Measurements from ENCODE around the gene IMMP2L.

Gene IMMP2L

DNA sequence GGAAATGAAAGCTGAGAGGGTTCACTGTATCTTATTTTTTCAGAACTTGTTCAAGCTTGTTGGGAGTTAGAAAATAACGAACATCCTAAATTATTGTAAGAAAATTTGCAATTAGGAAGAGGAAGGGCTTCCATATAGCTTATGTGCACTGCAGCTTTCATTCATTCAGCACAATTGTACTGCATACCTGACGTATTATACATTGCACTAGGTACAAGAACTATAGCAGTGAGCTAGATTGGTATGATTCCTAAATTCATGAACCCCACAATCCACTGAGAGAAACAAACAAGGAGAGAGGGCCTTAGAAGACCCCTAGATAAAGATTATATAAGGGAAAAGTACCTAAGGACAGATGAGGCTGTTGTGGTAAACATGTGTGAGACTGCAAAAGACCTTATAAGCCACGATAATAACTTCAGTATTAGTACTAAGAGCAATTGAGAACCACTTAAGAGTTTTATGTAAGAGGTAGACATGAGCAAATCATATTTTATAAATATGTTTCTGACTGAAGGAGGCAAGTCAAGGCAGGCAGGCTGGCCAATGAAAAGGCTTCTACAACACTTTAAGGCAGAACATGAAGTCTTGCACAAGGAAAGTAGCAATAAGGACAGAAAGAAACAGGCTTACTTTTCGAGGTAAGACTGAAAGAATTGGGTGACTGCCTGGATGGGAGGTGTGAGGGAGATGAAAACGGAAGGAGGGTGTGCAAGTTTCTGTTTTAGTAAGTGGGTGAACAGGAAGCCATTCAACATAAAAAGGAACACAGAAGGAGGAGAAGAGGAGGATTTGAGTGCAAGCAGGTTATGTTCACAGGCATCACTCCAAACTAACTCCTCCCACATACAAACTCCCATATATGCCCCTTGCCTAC, 549.3 kb downstream of the IMMP2L start:
- DNase-seq, result peak in 1 of 4 experiments; percentile 1

DNA sequence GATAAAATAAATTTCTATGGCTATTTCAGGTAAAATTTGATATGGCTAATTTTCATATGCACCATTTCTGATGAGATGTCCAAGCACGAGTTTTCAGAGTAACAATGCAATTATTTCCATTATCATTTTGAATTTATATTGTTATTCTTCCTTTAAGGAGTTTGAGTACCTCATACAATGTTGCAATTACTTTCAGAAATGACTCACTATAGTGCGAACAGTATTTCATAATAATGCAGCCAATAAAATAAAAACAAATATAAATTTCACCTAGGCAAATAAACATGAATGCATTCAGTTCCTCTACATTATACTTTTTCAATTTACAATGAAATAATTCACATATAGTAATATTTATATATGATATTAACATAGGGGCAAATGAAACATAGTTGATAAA, 550.1 kb downstream of the IMMP2L start:
- DNase-seq, result no peak

DNA sequence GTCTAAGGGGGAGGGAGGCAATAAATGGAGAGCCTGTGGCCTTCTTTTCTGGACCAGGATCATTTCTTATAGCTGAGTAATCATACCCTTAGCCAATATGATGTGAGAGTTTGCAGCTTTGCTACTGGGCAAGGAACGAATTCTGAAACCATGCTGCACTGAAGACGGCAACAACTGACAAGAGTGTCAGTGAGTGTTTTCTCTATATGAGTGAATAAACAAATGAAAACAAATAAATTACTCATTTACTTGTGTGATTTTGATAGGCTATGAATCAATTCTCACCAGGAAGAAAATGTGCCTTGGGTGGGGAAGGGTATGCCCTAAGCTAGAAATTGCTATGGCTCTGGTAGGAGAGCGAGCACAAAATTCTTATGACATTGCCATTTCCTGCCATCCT, 550.8 kb downstream of the IMMP2L start:
- DNase-seq, result no peak

DNA sequence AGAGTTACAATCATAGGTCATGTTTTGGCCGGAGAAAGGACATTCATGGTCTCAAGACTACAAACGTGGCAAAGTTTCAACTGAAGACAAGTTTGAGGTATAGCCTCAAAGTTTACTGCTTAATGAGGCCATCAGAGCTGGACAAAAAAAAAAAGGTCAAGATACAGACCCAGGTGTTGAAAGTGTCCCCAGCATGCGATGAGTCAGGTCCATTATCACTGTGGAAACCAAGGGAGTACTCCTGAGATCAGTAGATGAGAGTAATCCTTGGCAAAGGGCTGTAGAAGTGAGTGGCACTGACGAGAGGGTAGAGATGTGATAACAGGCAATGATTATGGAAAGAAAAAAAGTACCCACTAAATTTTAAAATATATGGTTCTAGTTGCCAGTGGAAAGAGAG, 551.5 kb downstream of the IMMP2L start:
- no peak for DNase-seq

DNA sequence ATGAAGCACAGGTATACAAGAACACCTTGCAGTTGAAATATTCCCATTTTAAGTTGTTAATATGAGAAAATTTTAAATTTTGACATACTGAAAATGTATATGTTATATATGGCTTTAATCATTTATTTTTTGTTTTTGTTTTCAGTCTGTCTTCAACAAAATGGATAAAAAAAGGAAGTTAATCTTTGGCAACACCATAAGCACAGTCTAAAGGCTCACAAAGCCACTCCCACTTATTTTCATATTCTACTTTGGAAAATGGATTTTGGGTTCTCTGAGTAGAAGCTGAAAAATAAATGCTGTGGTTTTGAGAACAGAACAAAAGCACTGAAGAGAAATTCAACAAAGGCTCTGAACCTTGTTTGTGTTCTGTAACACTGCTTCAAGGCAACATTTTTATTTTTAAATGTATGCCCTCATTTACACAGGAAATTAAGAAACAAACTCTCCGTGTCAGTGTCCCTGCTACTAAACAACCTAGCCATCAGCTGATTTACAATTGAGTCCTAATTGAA, 552.7 kb downstream of the IMMP2L start:
- no peak for DNase-seq

DNA sequence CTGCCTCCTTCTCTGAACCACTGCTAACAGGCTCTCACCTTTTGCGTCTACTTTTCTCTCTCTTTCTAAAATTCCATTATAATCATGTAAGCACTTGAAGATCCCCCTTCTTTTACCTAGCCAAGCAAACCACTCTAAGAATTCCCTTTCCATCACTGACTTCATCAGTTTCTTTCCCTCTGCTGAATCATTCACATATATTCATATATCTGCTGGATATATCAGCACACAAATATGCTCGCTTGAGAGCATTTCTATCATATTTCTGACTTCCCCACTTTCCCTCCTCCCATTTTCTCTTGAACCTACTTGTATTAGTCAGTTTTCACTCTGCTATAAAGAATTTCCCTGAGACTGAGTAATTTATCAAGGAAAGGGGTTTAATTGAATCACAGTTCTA, 555.6 kb downstream of the IMMP2L start:
- DNase-seq, result no peak

DNA sequence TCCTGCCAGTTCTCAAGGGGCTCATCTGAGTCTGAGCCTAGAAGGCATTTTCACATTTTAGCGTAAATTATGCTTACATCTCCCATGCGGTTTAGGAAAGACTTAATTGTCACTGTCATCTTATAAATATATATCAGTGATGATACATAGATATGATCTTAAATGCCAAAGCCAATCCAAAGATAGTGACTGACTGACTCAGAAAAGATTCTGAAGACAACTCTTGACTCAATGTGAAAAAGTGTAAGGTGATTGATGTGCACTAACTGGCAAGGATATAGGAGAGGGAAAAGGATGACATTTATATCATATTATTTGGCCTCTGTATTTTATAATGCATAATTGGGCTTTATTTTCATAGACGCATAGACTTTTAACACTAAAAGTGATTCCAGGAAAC, 556.3 kb downstream of the IMMP2L start:
- DNase-seq, result no peak

DNA sequence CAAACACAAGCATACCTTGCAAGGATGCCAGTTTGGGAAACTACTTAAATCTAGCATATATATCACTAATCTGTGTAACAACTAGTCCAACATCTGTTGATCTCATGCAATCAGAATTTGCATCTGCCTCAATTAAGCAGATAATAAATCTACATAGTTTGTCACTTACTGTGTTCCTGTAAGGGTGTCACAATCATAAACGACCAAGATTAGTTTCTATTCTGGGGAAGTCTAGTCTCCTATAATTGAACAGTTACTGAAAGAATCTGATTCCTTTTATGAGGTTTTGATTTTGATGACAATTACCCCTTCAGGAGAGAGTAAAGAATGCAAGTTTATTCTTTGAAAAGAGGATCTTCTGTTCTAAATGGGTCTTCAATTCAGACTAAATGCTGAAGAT, 556.8 kb downstream of the IMMP2L start:
- DNase-seq, result no peak

DNA sequence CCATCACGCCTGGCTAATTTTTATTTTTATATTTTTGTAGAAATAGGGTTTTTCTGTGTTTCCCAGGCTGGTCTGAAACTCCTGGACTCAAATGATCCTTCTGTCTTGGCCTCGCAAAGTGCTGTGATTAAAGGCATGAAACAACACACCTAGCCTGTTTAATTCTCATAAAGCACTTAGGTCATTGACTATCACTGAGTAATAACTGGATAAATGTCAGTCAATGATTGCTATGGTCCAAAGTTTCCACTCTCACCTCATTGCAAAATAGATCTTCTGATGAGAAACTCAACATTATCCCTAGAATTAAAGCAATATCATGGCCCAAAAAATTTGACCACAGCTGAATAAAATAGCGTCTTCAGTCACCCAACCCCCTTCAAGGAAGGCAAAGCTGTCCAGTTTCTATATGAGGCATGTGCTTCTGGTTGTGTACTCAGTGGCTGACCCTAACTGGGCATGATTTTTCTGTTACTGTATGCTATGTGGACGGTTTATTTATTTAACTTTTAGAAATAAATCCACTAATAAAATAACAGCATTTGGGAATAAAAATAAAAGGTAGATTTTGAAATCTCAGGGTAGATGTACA, 557.9 kb downstream of the IMMP2L start:
- DNase-seq, result no peak

DNA sequence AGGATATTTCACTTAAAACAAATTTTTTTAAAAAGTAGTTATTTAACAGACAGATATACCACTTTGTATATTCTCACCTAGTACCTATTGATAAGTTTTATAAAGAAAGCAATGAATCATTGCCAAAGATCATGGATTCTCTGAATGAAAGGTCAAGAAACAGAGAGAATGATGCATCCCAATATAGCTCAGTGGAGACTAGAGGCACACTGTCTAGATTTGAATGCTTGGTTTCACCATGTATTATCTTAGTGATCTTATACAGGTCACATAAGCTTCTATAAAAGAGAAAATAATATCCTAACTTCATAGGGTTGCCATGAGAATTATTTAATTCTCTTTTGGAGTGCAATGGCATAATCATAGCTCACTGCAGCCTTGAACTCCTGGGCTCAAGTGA, 558.4 kb downstream of the IMMP2L start:
- no peak for DNase-seq

DNA sequence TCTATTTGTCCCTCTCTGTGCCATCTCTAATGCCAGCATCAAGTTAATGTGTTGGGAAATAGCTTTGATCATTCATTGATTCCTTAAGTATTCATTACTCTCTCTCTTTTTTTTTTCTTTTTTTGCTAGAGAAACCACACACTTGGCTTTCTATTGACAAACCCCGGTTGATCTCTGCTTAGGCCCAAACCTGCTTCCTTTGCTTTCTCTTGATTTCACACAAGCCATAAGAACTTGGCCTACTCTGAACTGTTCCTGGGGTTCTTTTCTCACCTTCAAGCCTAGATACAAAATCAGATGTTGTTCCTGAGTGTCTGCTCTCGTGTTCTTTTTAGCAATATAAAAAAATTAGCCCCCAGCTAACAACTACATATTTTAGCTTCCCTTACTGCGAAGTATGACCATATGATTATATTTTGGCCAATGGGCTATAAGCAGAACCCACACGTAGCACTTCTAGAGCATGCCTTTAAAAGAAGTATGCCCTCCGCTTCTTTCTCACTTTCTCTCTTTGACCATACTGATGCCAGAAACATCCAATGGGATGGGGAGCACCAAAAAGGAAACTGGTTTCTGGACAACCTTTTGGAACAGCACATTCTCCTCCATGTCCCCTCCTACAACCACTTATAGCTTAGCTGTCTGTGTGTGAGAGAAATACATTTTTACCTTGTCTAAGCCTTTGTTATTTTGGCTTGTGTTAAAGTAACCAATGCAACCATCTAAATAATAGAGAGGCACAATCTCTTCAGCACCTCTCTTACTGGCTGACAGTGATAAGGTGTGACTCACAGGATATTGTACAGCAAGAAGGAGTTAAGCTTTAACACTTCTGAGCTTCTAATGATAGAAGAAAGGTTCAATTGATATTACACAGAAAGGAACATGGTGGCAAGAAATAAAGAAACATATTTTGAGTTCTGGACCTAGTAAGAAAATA, 568.0 kb downstream of the IMMP2L start:
- DNase-seq, result no peak

DNA sequence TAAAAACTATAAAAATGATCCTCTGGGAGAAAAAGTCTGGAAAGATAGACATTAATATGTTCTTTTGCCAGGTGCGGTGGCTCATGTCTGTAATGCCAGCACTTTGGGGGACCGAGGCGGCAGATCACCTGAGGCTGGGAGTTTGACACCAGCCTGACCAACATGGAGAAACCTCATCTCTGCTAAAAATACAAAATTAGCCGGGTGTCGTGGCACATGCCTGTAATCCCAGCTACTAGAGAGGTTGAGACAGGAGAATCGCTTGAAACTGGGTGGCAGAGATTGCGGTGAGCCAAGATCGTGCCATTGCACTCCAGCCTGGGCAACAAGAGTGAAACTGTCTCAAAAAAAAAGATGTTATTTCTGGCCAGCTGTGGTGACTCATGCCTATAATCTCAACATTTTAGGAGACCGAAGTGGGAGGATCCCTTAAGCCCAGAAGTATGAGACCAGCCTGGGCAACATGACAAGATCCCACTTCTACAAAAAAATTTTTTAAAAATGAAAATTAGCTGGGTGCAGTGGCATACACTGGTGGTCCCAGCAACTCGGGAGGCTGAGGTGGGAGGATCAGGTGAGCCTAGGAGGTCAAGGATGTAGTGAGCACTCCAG, 573.3 kb downstream of the IMMP2L start:
- DNase-seq, result no peak

DNA sequence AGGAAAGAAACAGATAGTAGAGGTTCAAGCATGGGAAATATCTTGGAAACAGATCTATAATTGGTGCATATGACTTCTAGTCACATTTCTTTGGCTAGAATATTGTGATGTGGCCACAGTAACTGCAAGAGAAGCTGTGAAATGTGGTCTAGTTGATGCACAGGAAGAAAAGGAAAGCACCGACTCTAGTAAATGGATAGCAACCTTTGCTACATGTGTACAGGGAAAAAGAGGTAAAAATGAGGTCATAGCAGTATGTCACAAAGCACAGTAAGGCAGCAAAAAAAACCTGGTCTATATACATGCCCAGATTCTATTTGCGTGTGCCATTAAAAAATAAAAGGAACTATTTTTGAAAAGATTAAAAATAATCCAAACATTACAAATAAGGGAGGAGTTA, 573.9 kb downstream of the IMMP2L start:
- DNase-seq, result no peak

DNA sequence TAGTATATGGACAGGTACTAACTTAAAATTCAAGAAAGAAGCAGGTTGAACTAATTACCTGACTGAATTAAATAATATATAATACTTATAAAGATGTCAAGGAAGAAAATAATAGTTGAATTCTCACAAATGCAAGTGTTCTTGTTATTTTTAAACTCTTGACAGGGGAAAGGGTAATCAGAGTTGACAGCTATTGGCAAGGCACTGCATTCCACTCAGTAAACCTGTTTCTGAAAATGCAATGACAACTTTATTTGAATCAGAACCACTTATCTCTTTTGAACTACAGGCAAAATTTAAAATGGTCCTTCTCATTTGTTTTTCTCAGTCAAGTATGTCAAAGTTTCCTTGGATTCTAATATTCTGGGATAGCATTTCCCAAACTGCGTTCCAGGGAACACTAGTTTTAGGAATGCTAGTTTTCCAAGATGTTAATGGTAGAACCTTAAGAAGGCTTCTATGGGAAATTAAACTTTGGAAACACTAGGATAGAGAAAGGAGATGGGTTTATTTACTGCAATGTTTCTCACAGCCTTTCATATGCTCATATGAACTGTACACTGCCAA, 575.1 kb downstream of the IMMP2L start:
- DNase-seq, result no peak

DNA sequence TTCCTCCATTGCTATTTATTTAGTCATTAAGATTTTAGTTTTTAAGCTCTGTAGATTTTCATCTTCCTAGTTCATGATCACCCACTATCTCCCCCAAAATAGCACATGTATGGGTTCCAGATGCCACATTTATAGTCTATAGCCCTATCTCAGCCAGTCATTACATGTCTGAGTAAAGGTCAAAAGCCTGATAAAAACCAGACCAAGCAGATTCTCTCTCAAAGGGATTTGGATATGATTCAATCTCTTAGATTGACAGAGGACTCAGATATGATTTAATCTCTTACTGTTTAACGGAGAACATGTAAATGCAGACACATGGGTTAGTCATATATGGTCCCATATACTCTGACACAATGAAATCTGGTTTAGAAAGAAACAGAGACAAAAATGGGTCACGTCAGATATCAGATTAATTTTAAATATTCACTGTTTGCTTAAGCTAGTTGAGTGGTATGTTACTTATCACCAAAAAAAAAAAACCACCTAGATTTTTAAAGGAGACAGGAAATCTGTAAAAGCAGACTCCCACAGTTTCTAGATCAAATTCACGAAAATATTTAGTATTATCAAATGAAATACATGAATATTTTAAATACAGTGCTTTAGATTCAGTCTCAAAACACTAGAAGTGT, 578.4 kb downstream of the IMMP2L start:
- no peak for DNase-seq

DNA sequence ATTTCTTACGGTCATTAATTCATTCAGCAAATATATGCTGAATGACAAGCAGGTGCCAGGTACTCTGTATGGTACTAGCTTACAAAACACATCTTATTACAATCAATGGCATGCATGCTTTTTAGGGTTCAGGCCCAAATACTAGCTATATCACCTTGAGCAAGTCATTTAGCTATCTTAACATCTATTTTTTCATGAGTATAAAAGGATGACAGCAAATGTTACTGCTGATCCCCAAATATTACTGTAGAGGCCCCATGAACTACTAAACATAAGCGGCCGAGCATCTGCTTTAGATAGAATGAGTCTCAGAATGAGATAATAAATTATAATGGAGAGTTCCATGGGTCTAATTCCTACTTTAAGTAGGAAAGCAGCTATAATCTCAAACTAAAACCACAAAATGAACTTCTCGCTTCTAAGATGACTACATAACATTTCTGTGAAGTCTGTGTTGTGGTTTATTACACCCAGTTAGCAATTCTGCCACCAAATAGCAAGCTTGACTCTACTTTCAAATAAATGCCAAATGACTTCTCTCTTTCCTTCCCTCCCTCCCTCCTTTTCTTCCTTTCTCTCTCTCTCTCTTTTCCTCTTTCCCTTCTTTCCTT, 585.1 kb downstream of the IMMP2L start:
- no peak for DNase-seq

DNA sequence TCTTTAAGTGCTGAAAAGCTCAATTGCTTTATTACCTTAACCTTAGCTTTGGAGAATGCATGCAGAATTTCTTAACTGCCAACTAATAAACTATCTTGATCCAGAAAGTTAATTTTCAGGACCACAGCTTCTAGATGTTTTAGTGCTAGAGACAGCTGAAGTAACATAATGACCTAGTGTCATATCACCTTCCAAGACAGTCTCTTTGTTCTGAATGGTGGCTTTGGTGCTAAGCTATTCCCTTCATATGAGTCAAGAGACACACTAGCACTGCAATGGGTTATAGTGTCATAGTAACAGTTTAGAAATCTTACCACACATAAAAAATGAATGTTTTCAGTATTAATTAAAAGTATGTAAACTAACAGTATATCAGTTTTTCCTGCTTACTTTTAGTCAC, 586.8 kb downstream of the IMMP2L start:
- DNase-seq, result no peak

DNA sequence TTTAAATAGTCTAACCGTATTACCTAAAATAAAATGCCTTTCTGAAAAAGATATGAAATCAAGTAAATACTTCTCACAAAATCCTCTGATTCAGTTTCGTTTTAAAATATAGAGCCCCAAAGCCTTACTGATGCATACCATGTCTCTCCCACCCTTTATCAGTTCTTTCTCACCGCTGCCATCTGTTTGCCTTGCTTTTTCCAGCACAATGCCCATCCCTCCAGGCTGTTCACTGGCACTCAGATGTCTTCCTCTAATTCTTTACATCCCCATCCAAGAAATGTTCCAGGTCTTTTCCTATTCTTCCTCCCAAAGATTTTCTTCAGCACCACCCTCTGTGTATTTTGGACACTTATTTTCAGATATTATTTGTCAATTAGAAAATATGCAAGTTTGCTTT, 587.9 kb downstream of the IMMP2L start:
- DNase-seq, result no peak

DNA sequence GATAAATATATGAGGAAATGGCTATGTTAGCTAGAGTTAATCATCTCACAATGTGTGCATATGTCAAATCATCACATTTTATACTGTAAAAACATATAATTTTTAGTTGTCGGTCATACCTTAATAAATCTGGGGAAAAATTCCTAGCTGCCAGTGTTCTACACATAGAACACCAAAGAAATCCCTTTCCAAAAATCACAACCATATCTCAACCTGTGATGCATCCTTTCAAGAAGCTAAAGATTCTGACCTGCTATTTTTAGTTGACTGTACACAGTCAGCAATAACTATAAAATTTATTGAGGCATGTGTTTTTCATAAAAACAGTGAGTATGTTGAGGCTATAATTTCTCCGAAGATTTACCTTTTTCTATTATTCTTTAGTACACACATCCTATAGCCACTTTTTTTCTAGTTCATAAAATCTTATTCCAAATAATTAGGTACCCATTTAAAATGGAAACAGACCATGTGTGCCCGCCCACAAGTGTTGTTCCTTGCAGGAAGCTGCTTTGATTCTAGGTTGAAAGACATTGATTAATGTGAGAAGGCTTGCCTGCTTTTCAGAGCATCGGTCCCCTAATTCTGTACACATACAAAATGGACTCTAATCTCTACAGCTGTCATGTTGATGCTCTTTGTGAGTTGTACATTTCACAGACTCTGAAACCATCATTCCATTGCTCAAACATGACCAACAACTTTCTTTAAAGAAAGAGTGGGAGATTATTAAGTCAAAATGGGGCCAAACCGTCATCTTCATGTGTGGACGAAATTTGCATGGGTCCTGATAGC, 588.9 kb downstream of the IMMP2L start:
- no peak for DNase-seq

DNA sequence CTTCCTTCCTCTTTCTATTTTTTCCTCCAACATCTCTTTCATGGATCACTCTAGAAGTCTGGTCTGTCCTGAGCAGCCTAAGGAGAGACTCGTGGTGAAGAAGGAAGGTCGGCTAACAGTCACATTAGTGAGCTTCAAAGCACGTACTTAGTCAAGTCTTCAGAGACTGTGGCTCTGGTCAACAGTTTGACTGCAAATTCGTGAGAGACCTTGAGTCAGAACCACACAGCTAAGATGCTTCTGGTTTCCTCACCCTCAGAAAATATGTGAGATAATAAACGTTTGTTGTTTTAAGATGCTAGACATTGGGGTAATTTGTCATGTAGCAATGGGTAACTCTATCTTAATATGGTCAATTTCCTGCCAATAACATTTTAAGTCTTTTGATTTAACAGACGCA, 597.5 kb downstream of the IMMP2L start:
- no peak for DNase-seq

DNA sequence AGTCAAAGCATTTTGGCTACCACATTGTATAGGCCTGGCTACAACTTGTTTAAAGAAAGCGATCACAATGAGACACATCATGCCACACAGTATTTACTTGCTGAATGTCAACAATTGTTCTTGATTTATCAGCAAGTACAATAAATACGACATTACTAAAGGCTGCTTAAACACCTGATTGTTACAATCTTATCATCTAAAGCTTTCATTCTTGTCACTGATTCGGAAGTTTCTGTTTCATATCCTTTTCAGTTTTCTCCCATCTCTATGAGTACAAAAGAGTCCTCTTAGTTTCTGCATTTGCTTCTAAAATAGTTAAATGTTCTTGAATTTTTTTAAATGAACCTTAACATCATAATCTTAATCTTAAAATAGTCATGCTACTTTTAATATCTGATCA, 599.5 kb downstream of the IMMP2L start:
- no peak for DNase-seq

All from activated CD4-positive, CD25-positive, alpha-beta regulatory T cell (primary cell).